ENCODE results near the gene VAV1. TPM values are rescaled to one million over a fixed set of nuclear protein-coding genes. Genes with fewer than 3 reads are reported as not detected.

VAV1 gene
- total and polyA plus RNA-seq, 9 of the 15 experiments (the other 6 are each of a cell fraction or from before 2014, with no cell fraction given), result 0.46 to 20.1 (median 11.1) TPM

DNA sequence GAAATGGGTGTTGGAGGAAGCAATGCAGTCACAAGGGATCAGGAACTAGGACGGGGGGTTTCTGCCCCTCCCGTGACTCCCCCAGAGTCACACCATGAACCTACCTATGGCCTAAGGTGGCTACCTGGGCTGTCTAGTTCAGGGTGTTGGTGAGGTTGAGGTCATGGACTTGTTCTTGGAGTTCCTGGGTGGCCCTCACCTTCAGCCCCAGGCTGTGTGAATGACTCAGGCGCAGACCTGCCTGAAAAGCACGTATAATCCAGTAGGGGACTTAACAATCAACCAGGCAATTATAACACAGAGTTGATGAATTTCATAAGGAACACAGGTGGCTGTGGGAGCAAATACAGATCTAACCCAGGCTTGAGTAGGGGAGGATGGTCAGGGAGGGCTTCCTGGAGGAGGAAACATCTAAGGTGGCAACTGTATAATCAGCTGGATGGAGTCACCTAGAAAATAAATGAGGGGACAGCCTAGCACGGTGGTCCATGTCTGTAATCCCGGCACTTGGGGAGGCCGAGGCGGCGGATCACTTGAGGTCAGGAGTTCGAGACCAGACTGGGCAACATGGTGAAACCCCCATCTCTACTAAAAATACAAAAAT, 89.3 kb downstream of the VAV1 start:
- intact Hi-C loops (cut with micrococcal nuclease), result loop anchor here (2.0 to 10.0 kb wide), 4 partner anchors 97 to 817 kb away; partner anchors contain the start of gene SH2D3A
- CTCF ChIA-PET (ENCODE audit: low intra/inter-chr PET ratio), result interaction anchor here (2.0 to 2.3 kb wide), 3 partner anchors 123 to 345 kb away, joined by 9 to 19 read pairs (median 16); partner anchors contain the start of genes GPR108 and TRIP10
- FAIRE-seq (no peak), ATAC-seq (no peak), DNase-seq (ENCODE audit: extremely low read depth in 1 of 4, low spot score in 3 of 4) (no peak)
- WGBS (ENCODE audit: insufficient coverage, low coverage, missing lambda C conversion rate), result 58% methylated on average over 9 of the region's 10 CpGs
- BruUV-seq (replicated peaks), result no TSS peak
- H3K4me2 ChIP-seq (ENCODE audit: insufficient read depth, low read length), result no peak overlapping the region
- H3K9me3 ChIP-seq (replicated peaks; ENCODE audit: control insufficient read depth, insufficient read depth, low read depth, low read length), result no peaks in the 10 kb centered on the region
- H4K20me1 ChIP-seq (replicated peaks; ENCODE audit: control insufficient read depth, insufficient read depth, low read length), result no peaks in the 10 kb centered on the region
- H3K4me1 ChIP-seq (replicated peaks in 1 of 2; ENCODE audit: control insufficient read depth in 2 of 2, insufficient read depth in 2 of 2, low read length in 2 of 2), result peaks cover 0 to 17% of the 10 kb centered on the region in 2 experiments; a peak in 3 of 5 replicates
- H3K36me3 ChIP-seq (ENCODE audit: control insufficient read depth, insufficient read depth, low read length), result no peaks in the 10 kb centered on the region
- POLR2A ChIA-PET, result no interaction called here
- H3K9ac ChIP-seq (ENCODE audit: insufficient read depth in 1 of 2, low read depth in 2 of 2, low read length in 2 of 2), result no peak overlapping the region
- H3K27me3 ChIP-seq (ENCODE audit: control insufficient read depth in 2 of 2, insufficient read depth in 2 of 2, low read length in 2 of 2), result no peaks in the 10 kb centered on the region; a peak in 1 of 5 replicates
- H2AFZ ChIP-seq (ENCODE audit: low read depth, low read length), result no peak overlapping the region
- H3K9me1 ChIP-seq (ENCODE audit: control insufficient read depth, insufficient read depth, low read length), result no peaks in the 10 kb centered on the region
- no peak overlapping the region for H3K4me3 ChIP-seq
- H3K79me2 ChIP-seq (ENCODE audit: control insufficient read depth, insufficient read depth, low read length), result no peaks in the 10 kb centered on the region
- in situ Hi-C loops (cut with MboI), result loop anchor here (10.0 kb wide), 1 partner anchor 337 kb away; no protein-coding TSS in a partner anchor
- no peak overlapping the region for H3K27ac ChIP-seq (ENCODE audit: extremely low read depth, low read depth, low read length)
- no peak for TF ChIP-seq ZFX (CRISPR knock-in tag; IDR thresholded peaks at IDR 0.05)
- TF ChIP-seq ZNF311 (CRISPR knock-in tag; IDR thresholded peaks at IDR 0.05), result no peak
- peak; percentile 50 for TF ChIP-seq RBM25 (IDR thresholded peaks at IDR 0.05; ENCODE audit: low read depth, low read length, severe bottlenecking)
- TF ChIP-seq DACH1 (IDR thresholded peaks at IDR 0.05; ENCODE audit: partially characterized antibody), result no peak
- no peak for TF ChIP-seq CTBP1 (IDR thresholded peaks at IDR 0.05; ENCODE audit: borderline replicate concordance)
- no peak for TF ChIP-seq RFX5 (IDR thresholded peaks at IDR 0.05; ENCODE audit: low read depth, low read length)
- TF ChIP-seq ZFP36 (IDR thresholded peaks at IDR 0.05; ENCODE audit: low read depth, low read length, partially characterized antibody), result peak; percentile 95
- no peak for TF ChIP-seq ZSCAN29 (IDR thresholded peaks at IDR 0.05)
- TF ChIP-seq BCOR (IDR thresholded peaks at IDR 0.05), result peak; percentile 71
- peak; percentile 69 for TF ChIP-seq ZNF436 (CRISPR knock-in tag; IDR thresholded peaks at IDR 0.05)
- TF ChIP-seq SRSF7 (optimal IDR thresholded peaks at IDR 0.05; ENCODE audit: low read depth, low read length), result no peak
- TF ChIP-seq TCF3 (CRISPR knock-in tag; IDR thresholded peaks at IDR 0.05), result no peak
- TF ChIP-seq, protein P1, sequence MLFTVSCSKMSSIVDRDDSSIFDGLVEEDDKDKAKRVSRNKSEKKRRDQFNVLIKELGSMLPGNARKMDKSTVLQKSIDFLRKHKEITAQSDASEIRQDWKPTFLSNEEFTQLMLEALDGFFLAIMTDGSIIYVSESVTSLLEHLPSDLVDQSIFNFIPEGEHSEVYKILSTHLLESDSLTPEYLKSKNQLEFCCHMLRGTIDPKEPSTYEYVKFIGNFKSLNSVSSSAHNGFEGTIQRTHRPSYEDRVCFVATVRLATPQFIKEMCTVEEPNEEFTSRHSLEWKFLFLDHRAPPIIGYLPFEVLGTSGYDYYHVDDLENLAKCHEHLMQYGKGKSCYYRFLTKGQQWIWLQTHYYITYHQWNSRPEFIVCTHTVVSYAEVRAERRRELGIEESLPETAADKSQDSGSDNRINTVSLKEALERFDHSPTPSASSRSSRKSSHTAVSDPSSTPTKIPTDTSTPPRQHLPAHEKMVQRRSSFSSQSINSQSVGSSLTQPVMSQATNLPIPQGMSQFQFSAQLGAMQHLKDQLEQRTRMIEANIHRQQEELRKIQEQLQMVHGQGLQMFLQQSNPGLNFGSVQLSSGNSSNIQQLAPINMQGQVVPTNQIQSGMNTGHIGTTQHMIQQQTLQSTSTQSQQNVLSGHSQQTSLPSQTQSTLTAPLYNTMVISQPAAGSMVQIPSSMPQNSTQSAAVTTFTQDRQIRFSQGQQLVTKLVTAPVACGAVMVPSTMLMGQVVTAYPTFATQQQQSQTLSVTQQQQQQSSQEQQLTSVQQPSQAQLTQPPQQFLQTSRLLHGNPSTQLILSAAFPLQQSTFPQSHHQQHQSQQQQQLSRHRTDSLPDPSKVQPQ (CRISPR knock-in tag; IDR thresholded peaks at IDR 0.05; ENCODE audit: borderline replicate concordance), result no peak
- no peak for TF ChIP-seq EZH2 (IDR thresholded peaks at IDR 0.05; ENCODE audit: borderline replicate concordance, low read depth, low read length)
- no peak for TF ChIP-seq NRF1 (conservative IDR thresholded peaks at IDR 0.05 in 1 of 2, IDR thresholded peaks at IDR 0.05 in 1 of 2)
- TF ChIP-seq, protein P2, sequence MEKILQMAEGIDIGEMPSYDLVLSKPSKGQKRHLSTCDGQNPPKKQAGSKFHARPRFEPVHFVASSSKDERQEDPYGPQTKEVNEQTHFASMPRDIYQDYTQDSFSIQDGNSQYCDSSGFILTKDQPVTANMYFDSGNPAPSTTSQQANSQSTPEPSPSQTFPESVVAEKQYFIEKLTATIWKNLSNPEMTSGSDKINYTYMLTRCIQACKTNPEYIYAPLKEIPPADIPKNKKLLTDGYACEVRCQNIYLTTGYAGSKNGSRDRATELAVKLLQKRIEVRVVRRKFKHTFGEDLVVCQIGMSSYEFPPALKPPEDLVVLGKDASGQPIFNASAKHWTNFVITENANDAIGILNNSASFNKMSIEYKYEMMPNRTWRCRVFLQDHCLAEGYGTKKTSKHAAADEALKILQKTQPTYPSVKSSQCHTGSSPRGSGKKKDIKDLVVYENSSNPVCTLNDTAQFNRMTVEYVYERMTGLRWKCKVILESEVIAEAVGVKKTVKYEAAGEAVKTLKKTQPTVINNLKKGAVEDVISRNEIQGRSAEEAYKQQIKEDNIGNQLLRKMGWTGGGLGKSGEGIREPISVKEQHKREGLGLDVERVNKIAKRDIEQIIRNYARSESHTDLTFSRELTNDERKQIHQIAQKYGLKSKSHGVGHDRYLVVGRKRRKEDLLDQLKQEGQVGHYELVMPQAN (IDR thresholded peaks at IDR 0.05; ENCODE audit: borderline replicate concordance), result no peak
- TF ChIP-seq PHF8 (IDR thresholded peaks at IDR 0.05; ENCODE audit: borderline replicate concordance, low read length), result no peak
- no peak for TF ChIP-seq ZNF778 (CRISPR knock-in tag; IDR thresholded peaks at IDR 0.05)
- no peak for TF ChIP-seq EHMT2 (IDR thresholded peaks at IDR 0.05)
- no peak for TF ChIP-seq FUS (optimal IDR thresholded peaks at IDR 0.05; ENCODE audit: low read depth, low read length)
- no peak for TF ChIP-seq PPARD (CRISPR knock-in tag; IDR thresholded peaks at IDR 0.05)

All from K562 (cell line).